ENCODE measurements around the gene BABAM1.

- TF ChIP-seq CTCF (IDR thresholded peaks at IDR 0.05) (no peak), POLR2A (IDR thresholded peaks at IDR 0.05) (no peak)
Observed at GRCh38 chr19:17306285-17306714, 39.1 kb downstream of the BABAM1 start.
